IPS-20b (cell line): ENCODE results near the gene RTN4R.

Source experiments
- H3K27ac ChIP-seq: one replicate; pipeline ENCODE4 v1.5.1; 2013; ENCODE audit warnings: low read length
- H3K27me3 ChIP-seq: 2 replicates; pipeline ENCODE4 v1.6.1; 2013; ENCODE audit warnings: mild to moderate bottlenecking, low read length, inconsistent platforms; ENCODE audit not compliant: insufficient read depth
- H3K36me3 ChIP-seq: 2 replicates; pipeline ENCODE4 v1.6.1; 2013; ENCODE audit warnings: low read depth, mild to moderate bottlenecking, inconsistent platforms, low read length, moderate library complexity; ENCODE audit not compliant: insufficient read depth
- H3K4me1 ChIP-seq: 2 replicates; pipeline ENCODE4 v1.6.1; 2013; ENCODE audit warnings: mild to moderate bottlenecking, control low read depth, inconsistent platforms, low read length, moderate library complexity; ENCODE audit not compliant: insufficient read depth
- H3K4me3 ChIP-seq: 2 replicates; pipeline ENCODE4 v1.5.1; 2013; ENCODE audit warnings: mild to moderate bottlenecking, low read length, inconsistent platforms
- H3K9ac ChIP-seq: 2 replicates; pipeline ENCODE4 v1.6.1; 2013; ENCODE audit warnings: low read depth, mild to moderate bottlenecking, inconsistent platforms, low read length, moderate library complexity
- H3K9me3 ChIP-seq: 2 replicates; pipeline ENCODE4 v1.6.1; 2013; ENCODE audit warnings: mild to moderate bottlenecking, low read depth, low read length, inconsistent platforms; ENCODE audit not compliant: insufficient read depth

Gene RTN4R

GRCh38 chr22:20215742-20216141, 52.4 kb downstream of the RTN4R start:
- no peaks in the 10 kb centered on the region for H3K27me3 ChIP-seq
- no peak overlapping the region for H3K9ac ChIP-seq

GRCh38 chr22:20214853-20215252, 53.3 kb downstream of the RTN4R start:
- H3K4me1 ChIP-seq, result no peaks in the 10 kb centered on the region
- no peak overlapping the region for H3K27ac ChIP-seq
- no peak overlapping the region for H3K4me3 ChIP-seq
- H3K36me3 ChIP-seq, result no peaks in the 10 kb centered on the region
- H3K27me3 ChIP-seq, result no peaks in the 10 kb centered on the region
- H3K9me3 ChIP-seq, result no peaks in the 10 kb centered on the region
- H3K9ac ChIP-seq, result no peak overlapping the region

More at GRCh38 chr22:20215742-20216141, 52.4 kb downstream of the RTN4R start:
- Histone ChIP-seq H3K4me3 (no peak overlapping the region), H3K4me1 (no peaks in the 10 kb centered on the region), H3K27ac (no peak overlapping the region), H3K9me3 (no peaks in the 10 kb centered on the region), H3K36me3 (no peaks in the 10 kb centered on the region)

- Histone ChIP-seq H3K36me3 (no peaks in the 10 kb centered on the region), H3K4me3 (no peak overlapping the region), H3K9ac (no peak overlapping the region), H3K9me3 (no peaks in the 10 kb centered on the region), H3K27ac (no peak overlapping the region), H3K4me1 (no peaks in the 10 kb centered on the region), H3K27me3 (no peaks in the 10 kb centered on the region)
These were observed 54.0 kb downstream of the RTN4R start for GRCh38 chr22:20213833-20214708.

DNA sequence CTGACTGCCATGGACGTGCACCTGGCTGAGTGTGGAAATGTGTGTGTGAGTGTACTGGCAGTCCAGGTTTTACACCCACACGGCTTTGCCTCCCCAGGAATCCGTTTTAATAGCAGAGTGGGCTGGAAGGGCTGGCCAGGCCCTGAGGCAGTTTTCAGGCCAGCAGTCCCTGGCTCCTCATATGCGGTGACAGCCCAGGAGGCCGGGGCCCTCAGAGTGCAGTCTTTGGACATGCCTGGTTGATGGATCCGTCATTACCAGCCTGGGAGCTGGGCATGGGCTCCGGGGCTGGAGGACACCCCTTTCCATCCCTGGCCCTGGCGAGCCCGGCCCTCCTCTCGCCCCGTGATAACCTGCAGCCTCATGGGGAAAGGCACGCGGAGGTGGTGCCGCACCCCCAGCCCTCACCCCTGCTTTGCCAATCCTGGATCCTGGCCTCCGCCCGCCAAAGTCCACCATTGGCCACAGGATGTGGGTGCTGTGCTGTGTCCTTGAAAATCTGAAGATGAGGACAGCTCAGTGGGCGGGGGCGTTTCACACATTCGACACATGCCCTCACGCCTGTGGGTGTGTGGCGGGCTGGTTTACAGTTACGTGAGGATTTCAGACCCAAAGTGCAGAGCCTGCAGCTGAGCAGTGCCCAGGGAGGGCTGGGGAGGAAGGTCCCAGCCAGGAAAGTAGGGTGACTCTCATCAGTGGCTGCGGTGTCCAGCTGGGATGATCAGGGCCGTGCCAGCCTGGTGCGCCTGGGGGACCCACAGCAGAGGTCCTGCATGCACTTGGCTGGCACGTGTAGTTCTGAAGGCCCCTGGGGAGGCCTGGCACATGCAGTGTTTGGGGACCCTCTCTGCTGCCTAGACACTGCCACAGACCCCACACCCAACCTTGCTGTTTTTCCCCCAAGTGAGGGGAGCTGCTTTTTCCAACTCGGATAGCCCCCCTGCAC, 55.1 kb downstream of the RTN4R start:
- no peaks in the 10 kb centered on the region for H3K9me3 ChIP-seq
- no peak overlapping the region for H3K27ac ChIP-seq
- H3K9ac ChIP-seq, result no peak overlapping the region; the same call in 1 of the 2 replicates
- H3K27me3 ChIP-seq, result no peaks in the 10 kb centered on the region
- no peaks in the 10 kb centered on the region for H3K36me3 ChIP-seq
- no peak overlapping the region for H3K4me3 ChIP-seq
- no peaks in the 10 kb centered on the region for H3K4me1 ChIP-seq

DNA sequence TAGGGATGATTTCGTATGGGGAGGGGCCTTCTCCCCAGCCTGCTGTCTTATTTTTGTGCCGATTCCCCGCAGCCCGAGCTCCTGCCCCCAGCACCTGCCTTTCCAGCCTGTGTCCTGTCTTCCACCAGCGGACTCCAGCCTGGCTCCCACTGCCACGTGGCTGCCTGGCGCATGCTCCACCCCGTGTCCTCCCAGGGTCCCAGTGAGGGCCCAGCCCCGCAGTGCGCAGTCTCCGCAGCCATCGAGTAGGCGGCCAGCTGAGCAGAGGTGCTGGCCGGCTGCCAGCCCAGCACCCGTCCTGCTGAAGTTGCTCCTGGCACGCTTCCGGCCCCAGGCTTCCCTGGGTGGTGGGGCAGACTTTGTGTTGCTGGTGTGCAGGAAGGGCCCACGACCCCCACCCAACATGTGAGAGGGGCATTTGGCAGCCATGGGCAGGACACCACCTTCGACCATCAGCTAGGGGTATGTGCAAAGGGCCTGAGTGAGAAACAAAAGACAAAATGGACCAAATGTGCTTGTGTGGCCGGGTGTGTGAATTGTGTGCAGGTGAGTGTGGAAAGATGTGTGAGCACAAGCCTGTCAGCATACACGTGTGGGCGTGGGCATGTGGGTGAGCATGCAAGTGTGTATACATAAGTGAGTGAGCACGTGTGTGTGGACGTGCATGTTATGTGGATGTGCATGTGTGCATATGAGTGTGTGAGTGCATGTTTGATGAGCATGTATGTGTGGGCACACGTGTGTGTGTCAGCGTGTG, 55.9 kb downstream of the RTN4R start:
- H3K36me3 ChIP-seq, result no peaks in the 10 kb centered on the region
- H3K4me3 ChIP-seq, result no peak overlapping the region
- no peak overlapping the region for H3K9ac ChIP-seq
- no peaks in the 10 kb centered on the region for H3K9me3 ChIP-seq
- no peak overlapping the region for H3K27ac ChIP-seq
- no peaks in the 10 kb centered on the region for H3K27me3 ChIP-seq
- no peaks in the 10 kb centered on the region for H3K4me1 ChIP-seq

DNA sequence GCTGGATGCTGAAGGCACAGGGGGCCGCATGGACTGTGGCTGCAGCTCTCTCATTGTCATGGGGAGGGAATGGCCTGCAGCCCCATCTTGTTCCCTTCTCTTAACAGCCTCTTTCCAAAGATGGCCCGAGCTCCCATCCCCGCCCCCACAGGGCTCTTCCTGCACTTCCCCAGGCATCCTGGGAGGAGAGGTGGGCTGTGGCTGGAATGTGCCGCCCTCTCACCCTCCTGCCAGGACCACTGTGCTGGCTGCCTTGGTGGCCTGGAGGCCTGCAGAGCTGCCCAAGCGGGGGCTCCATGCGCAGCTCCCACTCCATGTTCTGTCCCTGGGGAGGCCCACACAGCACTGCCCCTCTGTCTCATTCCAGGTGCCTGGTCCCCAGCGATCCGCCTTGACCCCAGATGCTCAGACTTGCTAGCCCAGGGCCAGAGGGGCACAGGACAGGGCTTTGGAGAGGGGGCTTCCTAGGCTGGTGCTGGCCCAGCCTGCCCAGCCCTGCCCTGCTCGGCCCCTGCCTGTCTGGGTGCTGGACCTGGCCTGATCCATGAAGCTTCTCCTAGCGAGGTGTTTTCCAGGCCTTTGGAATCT, 56.6 kb downstream of the RTN4R start:
- H3K9ac ChIP-seq, result no peak overlapping the region

DNA sequence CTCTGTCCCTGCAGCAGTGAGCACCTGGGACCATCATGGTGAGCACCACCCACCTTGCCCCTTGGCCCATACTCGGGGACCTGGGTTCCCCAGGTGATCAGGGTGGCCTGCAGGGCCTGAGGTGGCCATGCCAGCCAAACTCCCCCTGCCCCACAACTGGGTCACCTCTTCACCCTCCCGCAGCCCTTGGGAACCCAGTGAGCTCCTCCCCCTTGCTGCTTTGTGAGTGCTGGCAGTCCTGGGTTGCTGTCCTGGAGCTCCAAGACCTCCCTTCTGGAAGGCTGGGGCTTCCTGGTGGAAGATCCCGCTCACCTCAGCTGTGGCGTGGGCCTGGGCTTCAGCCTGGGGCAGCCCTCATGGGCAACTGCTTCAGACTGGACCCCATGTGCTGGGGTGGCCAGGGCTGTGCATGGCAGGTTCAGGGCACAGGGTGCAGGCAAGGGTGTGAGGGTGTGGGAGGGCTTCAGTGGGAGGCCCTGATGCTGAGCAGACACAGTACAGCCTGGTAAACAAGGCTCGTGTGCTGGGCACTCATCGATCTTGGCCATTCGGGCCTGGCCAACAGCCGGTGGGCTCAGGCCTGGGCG, 57.6 kb downstream of the RTN4R start:
- Histone ChIP-seq H3K27me3 (no peaks in the 10 kb centered on the region), H3K4me1 (peaks cover 4% of the 10 kb centered on the region; the same call in 1 of the 2 replicates), H3K27ac (no peak overlapping the region), H3K36me3 (no peaks in the 10 kb centered on the region), H3K9ac (no peak overlapping the region), H3K9me3 (no peaks in the 10 kb centered on the region), H3K4me3 (no peak overlapping the region)

More for the DNA sequence above, 56.6 kb downstream of the RTN4R start:
- no peaks in the 10 kb centered on the region for H3K27me3 ChIP-seq
- no peaks in the 10 kb centered on the region for H3K9me3 ChIP-seq
- no peak overlapping the region for H3K27ac ChIP-seq
- no peak overlapping the region for H3K4me3 ChIP-seq
- H3K4me1 ChIP-seq, result no peaks in the 10 kb centered on the region
- H3K36me3 ChIP-seq, result no peaks in the 10 kb centered on the region

DNA sequence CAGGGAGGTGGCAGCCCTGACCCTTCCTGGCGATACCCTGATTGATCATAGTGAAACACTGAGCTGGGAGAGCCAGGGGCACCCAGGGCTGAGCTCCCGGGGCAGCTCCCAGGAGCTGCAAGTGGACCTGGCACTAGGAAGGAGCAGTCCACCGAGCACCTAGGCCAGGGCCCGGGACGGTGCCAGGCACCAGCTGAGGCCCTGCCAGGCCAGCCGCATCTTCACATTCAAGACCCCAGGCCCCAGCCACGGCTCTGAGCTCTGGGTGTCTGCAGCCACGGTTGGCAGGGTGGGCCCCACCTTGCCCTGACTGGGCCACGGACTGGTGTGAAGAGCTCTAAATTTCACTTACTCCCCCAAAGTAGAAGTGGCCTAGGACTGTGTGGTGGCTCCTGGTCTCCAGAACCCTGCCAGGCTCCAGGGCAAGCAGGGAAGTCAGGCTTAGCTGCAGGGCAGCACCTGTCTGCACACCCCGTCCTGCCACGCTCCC, 58.3 kb downstream of the RTN4R start:
- Histone ChIP-seq H3K9me3 (no peaks in the 10 kb centered on the region), H3K27ac (no peak overlapping the region), H3K36me3 (no peaks in the 10 kb centered on the region), H3K4me3 (no peak overlapping the region), H3K27me3 (no peaks in the 10 kb centered on the region), H3K4me1 (peaks cover 4% of the 10 kb centered on the region; the same call in 1 of the 2 replicates), H3K9ac (no peak overlapping the region)

DNA sequence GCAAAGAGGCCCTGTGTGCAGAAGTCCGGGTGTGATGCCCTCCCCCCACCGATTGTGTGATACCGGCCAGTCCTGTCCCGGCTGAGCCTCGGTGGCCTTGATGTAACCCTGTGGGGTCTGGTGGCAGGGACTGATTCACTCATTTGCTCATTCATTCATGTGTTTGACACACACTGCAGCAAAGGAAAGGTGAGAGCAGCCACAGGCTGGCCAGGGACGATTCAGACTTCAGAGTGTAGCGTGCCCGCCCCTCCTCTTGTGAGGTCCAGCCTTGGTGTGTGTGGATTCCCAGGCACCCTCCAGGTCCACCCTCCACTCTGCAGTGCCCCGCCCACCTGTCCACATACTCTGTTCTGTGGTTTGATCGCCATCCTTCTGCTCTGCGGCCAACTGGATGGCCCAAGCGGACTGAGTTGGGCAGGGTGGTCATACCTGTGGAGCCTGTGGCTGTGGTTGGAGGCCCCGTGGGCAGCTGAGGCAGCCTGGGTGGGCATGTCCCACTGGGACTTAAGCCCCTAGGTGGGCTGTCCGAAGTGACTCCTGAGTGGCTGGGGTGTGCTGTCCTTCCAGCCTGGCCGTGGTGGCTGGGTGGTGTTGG, 59.3 kb downstream of the RTN4R start:
- H3K9me3 ChIP-seq, result no peaks in the 10 kb centered on the region
- no peaks in the 10 kb centered on the region for H3K27me3 ChIP-seq
- peaks cover 10% of the 10 kb centered on the region; the same call in 1 of the 2 replicates for H3K4me1 ChIP-seq
- no peaks in the 10 kb centered on the region for H3K36me3 ChIP-seq
- H3K4me3 ChIP-seq, result no peak overlapping the region
- no peak overlapping the region for H3K27ac ChIP-seq
- H3K9ac ChIP-seq, result no peak overlapping the region

GRCh38 chr22:20207277-20208025, 60.7 kb downstream of the RTN4R start:
- no peaks in the 10 kb centered on the region for H3K27me3 ChIP-seq
- H3K4me1 ChIP-seq, result peaks cover 18% of the 10 kb centered on the region; the same call in 1 of the 2 replicates
- no peak overlapping the region for H3K27ac ChIP-seq
- no peak overlapping the region; the same call in 1 of the 2 replicates for H3K9ac ChIP-seq
- H3K4me3 ChIP-seq, result no peak overlapping the region
- H3K9me3 ChIP-seq, result no peaks in the 10 kb centered on the region
- no peaks in the 10 kb centered on the region for H3K36me3 ChIP-seq
